ENCODE results near the gene GPR68.

DNA sequence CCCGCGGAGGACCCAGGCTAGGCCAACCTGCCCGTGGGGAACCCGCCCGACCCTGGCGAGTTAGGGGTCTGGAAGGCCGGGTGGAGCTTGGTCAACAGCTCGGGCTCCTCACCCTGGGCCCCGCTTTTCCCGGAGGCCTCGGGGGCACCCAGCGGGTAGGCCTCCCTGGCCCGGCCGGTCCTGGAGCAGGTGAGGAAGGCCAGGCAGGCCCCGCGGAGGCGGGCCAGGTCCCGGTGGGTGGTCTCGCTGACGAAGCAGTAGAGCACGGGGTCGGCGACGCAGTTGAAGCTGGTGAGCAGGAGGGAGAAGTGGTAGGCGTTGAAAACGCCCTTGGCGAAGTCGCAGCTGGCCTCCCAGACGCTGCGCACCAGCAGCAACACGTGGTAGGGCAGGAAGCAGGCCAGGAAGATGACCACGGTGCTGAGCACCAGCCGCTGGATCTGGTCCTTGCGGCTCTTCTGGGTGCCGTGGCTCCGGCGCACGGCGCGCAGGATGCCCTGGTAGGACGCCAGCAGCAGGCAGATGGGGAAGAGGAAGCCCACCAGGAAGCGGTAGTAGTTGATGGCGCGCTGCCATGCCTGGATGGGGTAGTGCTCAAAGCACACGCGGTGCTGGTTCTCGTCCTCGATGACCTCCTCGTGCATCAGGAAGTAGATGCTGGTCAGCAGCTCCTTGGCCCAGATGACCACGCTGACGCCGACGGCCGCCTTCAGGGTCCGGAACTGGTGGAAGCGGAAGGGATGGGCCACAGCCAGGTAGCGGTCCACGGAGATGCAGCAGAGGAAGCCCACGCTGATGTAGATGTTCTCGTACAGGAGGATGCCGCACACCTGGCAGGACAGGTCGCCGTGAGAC lies 10.3 kb downstream of the GPR68 start:
- TF ChIP-seq, protein P1, sequence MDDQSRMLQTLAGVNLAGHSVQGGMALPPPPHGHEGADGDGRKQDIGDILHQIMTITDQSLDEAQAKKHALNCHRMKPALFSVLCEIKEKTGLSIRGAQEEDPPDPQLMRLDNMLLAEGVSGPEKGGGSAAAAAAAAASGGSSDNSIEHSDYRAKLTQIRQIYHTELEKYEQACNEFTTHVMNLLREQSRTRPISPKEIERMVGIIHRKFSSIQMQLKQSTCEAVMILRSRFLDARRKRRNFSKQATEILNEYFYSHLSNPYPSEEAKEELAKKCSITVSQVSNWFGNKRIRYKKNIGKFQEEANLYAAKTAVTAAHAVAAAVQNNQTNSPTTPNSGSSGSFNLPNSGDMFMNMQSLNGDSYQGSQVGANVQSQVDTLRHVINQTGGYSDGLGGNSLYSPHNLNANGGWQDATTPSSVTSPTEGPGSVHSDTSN (IDR thresholded peaks at IDR 0.05): no peak
- TF ChIP-seq, protein P2, sequence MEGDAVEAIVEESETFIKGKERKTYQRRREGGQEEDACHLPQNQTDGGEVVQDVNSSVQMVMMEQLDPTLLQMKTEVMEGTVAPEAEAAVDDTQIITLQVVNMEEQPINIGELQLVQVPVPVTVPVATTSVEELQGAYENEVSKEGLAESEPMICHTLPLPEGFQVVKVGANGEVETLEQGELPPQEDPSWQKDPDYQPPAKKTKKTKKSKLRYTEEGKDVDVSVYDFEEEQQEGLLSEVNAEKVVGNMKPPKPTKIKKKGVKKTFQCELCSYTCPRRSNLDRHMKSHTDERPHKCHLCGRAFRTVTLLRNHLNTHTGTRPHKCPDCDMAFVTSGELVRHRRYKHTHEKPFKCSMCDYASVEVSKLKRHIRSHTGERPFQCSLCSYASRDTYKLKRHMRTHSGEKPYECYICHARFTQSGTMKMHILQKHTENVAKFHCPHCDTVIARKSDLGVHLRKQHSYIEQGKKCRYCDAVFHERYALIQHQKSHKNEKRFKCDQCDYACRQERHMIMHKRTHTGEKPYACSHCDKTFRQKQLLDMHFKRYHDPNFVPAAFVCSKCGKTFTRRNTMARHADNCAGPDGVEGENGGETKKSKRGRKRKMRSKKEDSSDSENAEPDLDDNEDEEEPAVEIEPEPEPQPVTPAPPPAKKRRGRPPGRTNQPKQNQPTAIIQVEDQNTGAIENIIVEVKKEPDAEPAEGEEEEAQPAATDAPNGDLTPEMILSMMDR (IDR thresholded peaks at IDR 0.05): no peak
- TF ChIP-seq FOSB (CRISPR knock-in tag; IDR thresholded peaks at IDR 0.05) (no peak), POLR2A (IDR thresholded peaks at IDR 0.05; ENCODE audit: low read length) (no peak), SREBF2 (IDR thresholded peaks at IDR 0.05) (no peak), RFX5 (IDR thresholded peaks at IDR 0.05) (no peak), KDM5A (IDR thresholded peaks at IDR 0.05) (no peak), ZC3H11A (IDR thresholded peaks at IDR 0.05) (no peak), NR3C1 (IDR thresholded peaks at IDR 0.05) (no peak), RAD21 (conservative IDR thresholded peaks at IDR 0.05 in 1 of 2, IDR thresholded peaks at IDR 0.05 in 1 of 2) (no peak), MYC (IDR thresholded peaks at IDR 0.05; ENCODE audit: borderline replicate concordance, low read length) (no peak), POLR2AphosphoS2 (conservative IDR thresholded peaks at IDR 0.05; ENCODE audit: low read length) (no peak), JUNB (IDR thresholded peaks at IDR 0.05) (no peak)
- TF ChIP-seq, protein P3, sequence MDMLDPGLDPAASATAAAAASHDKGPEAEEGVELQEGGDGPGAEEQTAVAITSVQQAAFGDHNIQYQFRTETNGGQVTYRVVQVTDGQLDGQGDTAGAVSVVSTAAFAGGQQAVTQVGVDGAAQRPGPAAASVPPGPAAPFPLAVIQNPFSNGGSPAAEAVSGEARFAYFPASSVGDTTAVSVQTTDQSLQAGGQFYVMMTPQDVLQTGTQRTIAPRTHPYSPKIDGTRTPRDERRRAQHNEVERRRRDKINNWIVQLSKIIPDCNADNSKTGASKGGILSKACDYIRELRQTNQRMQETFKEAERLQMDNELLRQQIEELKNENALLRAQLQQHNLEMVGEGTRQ (IDR thresholded peaks at IDR 0.05): no peak
